CMK (cell line): Measurements from ENCODE around the gene DLL1.
"Not testable (repeated sequence)": the region's sequence is repeated elsewhere in the genome, so short reads cannot be mapped to it uniquely, and the experiment has no call there.

Source experiments
- DNase-seq: peaks from one replicate; pipeline ENCODE4 v3.0.0-alpha.2; 2010; ENCODE audit warnings: low read depth

The DLL1 gene

GRCh38 chr6:170268216-170269129 is 22.4 kb downstream of the DLL1 start:
- DNase-seq: no peak

- DNase-seq: no peak
Measured at GRCh38 chr6:170267688-170268087, 23.2 kb downstream of the DLL1 start.

- no peak for DNase-seq
Measured at GRCh38 chr6:170266061-170266825, 24.6 kb downstream of the DLL1 start.

- DNase-seq: no peak
Measured at GRCh38 chr6:170265655-170266054, 25.2 kb downstream of the DLL1 start.

- not testable (repeated sequence) for DNase-seq
Measured at GRCh38 chr6:170264644-170265043, 26.2 kb downstream of the DLL1 start.

GRCh38 chr6:170264086-170264485 is 26.8 kb downstream of the DLL1 start:
- no peak for DNase-seq

GRCh38 chr6:170263410-170263809 is 27.5 kb downstream of the DLL1 start:
- DNase-seq: no peak

- no peak for DNase-seq
Measured at GRCh38 chr6:170262489-170263088, 28.3 kb downstream of the DLL1 start.

GRCh38 chr6:170261643-170262488 is 29.0 kb downstream of the DLL1 start:
- DNase-seq: no peak

- DNase-seq: no peak
Measured at GRCh38 chr6:170260686-170261085, 30.2 kb downstream of the DLL1 start.

GRCh38 chr6:170259278-170259677 is 31.6 kb downstream of the DLL1 start:
- DNase-seq: no peak

GRCh38 chr6:170258407-170258806 is 32.5 kb downstream of the DLL1 start:
- no peak for DNase-seq

GRCh38 chr6:170257376-170257775 is 33.5 kb downstream of the DLL1 start:
- no peak for DNase-seq

- DNase-seq: no peak
Measured at GRCh38 chr6:170256641-170257040, 34.2 kb downstream of the DLL1 start.

- no peak for DNase-seq
Measured at GRCh38 chr6:170255426-170256125, 35.3 kb downstream of the DLL1 start.

- no peak for DNase-seq
Measured at GRCh38 chr6:170254315-170255213, 36.3 kb downstream of the DLL1 start.

- no peak for DNase-seq
Measured at GRCh38 chr6:170253910-170254269, 37.0 kb downstream of the DLL1 start.

GRCh38 chr6:170253226-170253909 is 37.5 kb downstream of the DLL1 start:
- no peak for DNase-seq

- no peak for DNase-seq
Measured at GRCh38 chr6:170251776-170252571, 38.9 kb downstream of the DLL1 start.
